HL-60 (cell line): ENCODE data around the gene CD79B.

Experiments used
- CTCF ChIP-seq: IDR thresholded peaks from one replicate; pipeline ENCODE4 v1.5.1; 2011; ENCODE audit warnings: low read length, control low read depth, inconsistent platforms; ENCODE audit not compliant: insufficient read depth
- GABPA ChIP-seq: IDR thresholded peaks from 2 replicates; pipeline ENCODE4 v1.6.1; 2012; ENCODE audit warnings: low read depth
- POLR2AphosphoS5 ChIP-seq: IDR thresholded peaks from 2 replicates; pipeline ENCODE4 v1.6.1; 2012; ENCODE audit warnings: low read depth

DNA sequence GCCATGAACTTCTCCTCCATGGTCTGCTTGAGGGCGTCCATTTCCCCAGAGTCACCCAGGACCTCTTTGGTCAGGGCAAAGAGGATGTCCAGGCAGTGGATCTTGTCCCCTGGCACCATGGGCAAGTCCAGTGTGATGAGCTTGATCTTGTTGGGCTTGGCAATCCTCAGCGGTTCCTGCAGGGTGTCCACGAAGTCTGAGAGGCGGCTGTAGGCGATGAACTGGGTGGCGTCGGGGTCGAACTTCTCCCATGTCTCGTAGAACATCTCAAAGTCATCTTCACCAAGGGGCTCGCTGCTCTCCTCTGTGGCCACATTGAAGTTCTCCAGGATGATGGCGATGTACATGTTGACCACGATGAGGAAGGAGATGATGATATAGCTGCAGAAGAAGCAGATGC lies 9.0 kb upstream of the CD79B start:
- TF ChIP-seq CTCF (no peak), GABPA (no peak), POLR2AphosphoS5 (no peak)
